GM23338 (cell line): ENCODE data around the gene CCDC97. TPM values are rescaled to one million over a fixed set of nuclear protein-coding genes. Genes with fewer than 3 reads are reported as not detected.
A peak's percentile ranks its signal among the peaks of the same experiment; 100 is the strongest.

Source experiments
- ATAC-seq: fragments of 200-7000 bp; cut with Tn5 transposase; 3 replicates; pipeline ENCODE4 v1.9.1; 2020
- DNase-seq: peaks from one replicate; pipeline ENCODE4 v3.0.0-alpha.2; 2015; ENCODE audit warnings: low spot score
- H2AFZ ChIP-seq: fragments of 200-600 bp; sonication (generic); 2 replicates; pipeline ENCODE4 v1.8.0; 2016; ENCODE audit warnings: antibody characterized with exemption, mild to moderate bottlenecking, moderate library complexity
- H3F3A ChIP-seq: fragments of 200-600 bp; sonication (generic); replicated peaks from 2 replicates; pipeline ENCODE4 v1.8.0; 2017; ENCODE audit warnings: antibody characterized with exemption, mixed run types, low read depth
- H3K27ac ChIP-seq: fragments of 200-600 bp; sonication (generic); 2 replicates; pipeline ENCODE4 v1.6.1; 2016; ENCODE audit warnings: low read depth
- H3K27me3 ChIP-seq: fragments of 200-600 bp; sonication (generic); 2 replicates; pipeline ENCODE4 v1.8.0; 2016; ENCODE audit warnings: mild to moderate bottlenecking, mixed run types, moderate library complexity; ENCODE audit not compliant: insufficient read depth
- H3K36me3 ChIP-seq: fragments of 200-600 bp; sonication (generic); 2 replicates; pipeline ENCODE4 v1.8.0; 2016; ENCODE audit warnings: mild to moderate bottlenecking; ENCODE audit not compliant: insufficient read depth
- H3K4me1 ChIP-seq: fragments of 200-600 bp; sonication (generic); 2 replicates; pipeline ENCODE4 v1.8.0; 2016; ENCODE audit warnings: mild to moderate bottlenecking, moderate library complexity; ENCODE audit not compliant: insufficient read depth
- H3K4me2 ChIP-seq: fragments of 200-600 bp; sonication (generic); 2 replicates; pipeline ENCODE4 v1.7.1; 2017; ENCODE audit warnings: mixed run types
- H3K4me3 ChIP-seq: fragments of 200-600 bp; sonication (generic); 2 replicates; pipeline ENCODE4 v1.6.1; 2016; ENCODE audit warnings: mixed run types
- H3K79me2 ChIP-seq: fragments of 200-600 bp; sonication (generic); replicated peaks from 2 replicates; pipeline ENCODE4 v1.8.0; 2017; ENCODE audit warnings: mild to moderate bottlenecking; ENCODE audit not compliant: insufficient read depth
- H3K9me2 ChIP-seq: fragments of 200-600 bp; sonication (generic); 2 replicates; pipeline ENCODE4 v1.8.0; 2017; ENCODE audit not compliant: insufficient read depth
- H4K20me1 ChIP-seq: fragments of 200-600 bp; sonication (generic); replicated peaks from 2 replicates; pipeline ENCODE4 v1.8.0; 2017; ENCODE audit warnings: mild to moderate bottlenecking; ENCODE audit not compliant: insufficient read depth
- H3K27ac Mint-ChIP-seq: 2 replicates; pipeline ENCODE4 v1.8.0; 2020; ENCODE audit warnings: inconsistent platforms, mild to moderate bottlenecking, moderate library complexity, mixed read lengths
- H3K27me3 Mint-ChIP-seq: 3 replicates; pipeline ENCODE4 v1.8.0; 2022; ENCODE audit warnings: low read depth, mild to moderate bottlenecking, moderate library complexity, mixed read lengths, inconsistent platforms; ENCODE audit not compliant: insufficient read depth, poor library complexity
- H3K36me3 Mint-ChIP-seq: 3 replicates; pipeline ENCODE4 v1.8.0; 2021; ENCODE audit warnings: low read depth, mild to moderate bottlenecking, inconsistent platforms, moderate library complexity, mixed read lengths
- H3K4me1 Mint-ChIP-seq: 3 replicates; pipeline ENCODE4 v1.8.0; 2020; ENCODE audit warnings: mild to moderate bottlenecking, inconsistent platforms, mixed read lengths
- H3K4me3 Mint-ChIP-seq: 3 replicates; pipeline ENCODE4 v1.8.0; 2021; ENCODE audit warnings: moderate library complexity, mild to moderate bottlenecking, inconsistent platforms, mixed read lengths
- H3K9me3 Mint-ChIP-seq: 3 replicates; pipeline ENCODE4 v1.8.0; 2020; ENCODE audit warnings: moderate library complexity, mild to moderate bottlenecking, inconsistent platforms, mixed read lengths
- CREB1 ChIP-seq: fragments of 250-450 bp; sonication (Bioruptor Pico); IDR thresholded peaks from 2 replicates; pipeline ENCODE4 v1.5.0; 2020; ENCODE audit warnings: low read depth, mild to moderate bottlenecking, moderate library complexity
- EZH2 ChIP-seq: fragments of 200-600 bp; sonication (generic); IDR thresholded peaks from one replicate; pipeline ENCODE4 v1.8.0; 2017; ENCODE audit warnings: antibody characterized with exemption, mild to moderate bottlenecking, low read depth; ENCODE audit not compliant: unreplicated experiment
- EZH2phosphoT487 ChIP-seq: fragments of 200-600 bp; sonication (generic); IDR thresholded peaks from one replicate; pipeline ENCODE4 v1.8.1; 2018; ENCODE audit warnings: antibody characterized with exemption; ENCODE audit not compliant: unreplicated experiment
- NANOG ChIP-seq: IDR thresholded peaks from 2 replicates; pipeline ENCODE4 v1.6.1; 2016; ENCODE audit warnings: antibody characterized with exemption, borderline replicate concordance
- STAT1 ChIP-seq: IDR thresholded peaks from one replicate; pipeline ENCODE4 v1.6.1; 2016; ENCODE audit warnings: antibody characterized with exemption; ENCODE audit not compliant: unreplicated experiment
- ZNF114 ChIP-seq: fragments of 250-450 bp; sonication (Bioruptor Pico); IDR thresholded peaks from 2 replicates; pipeline ENCODE4 v1.5.0; 2020; ENCODE audit warnings: mild to moderate bottlenecking, moderate library complexity
- ZNF462 ChIP-seq: fragments of 250-450 bp; sonication (Bioruptor Pico); IDR thresholded peaks from 2 replicates; pipeline ENCODE4 v1.5.0; 2020; ENCODE audit warnings: mild to moderate bottlenecking, moderate library complexity
- polyA plus RNA-seq: library from polyadenylated mRNA; unstranded; fragments of >200 nt; fragmentation: Nextera tagmentation; extraction: Ambion mirVana; gene quantifications from 2 replicates; pipeline ENCODE4 v1.2.1, GENCODE V29; 2016
- total RNA-seq: library from RNA; depleted of rRNA; stranded (reverse); fragments of >200 nt; shearing (Covaris generic); gene quantifications from 2 replicates; pipeline ENCODE4 v1.2.3, GENCODE V29; 2014
- TF ChIP-seq, protein P1 (sequence below): IDR thresholded peaks from 2 replicates; pipeline ENCODE4 v1.6.1; 2016; ENCODE audit warnings: antibody characterized with exemption

The CCDC97 gene
- total and polyA plus RNA-seq, 2 experiments from 2014 or later, result 8.0 to 11.0 TPM

GRCh38 chr19:41321204-41321599 lies 11.2 kb downstream of the CCDC97 start (continued):
- TF ChIP-seq, protein P1, sequence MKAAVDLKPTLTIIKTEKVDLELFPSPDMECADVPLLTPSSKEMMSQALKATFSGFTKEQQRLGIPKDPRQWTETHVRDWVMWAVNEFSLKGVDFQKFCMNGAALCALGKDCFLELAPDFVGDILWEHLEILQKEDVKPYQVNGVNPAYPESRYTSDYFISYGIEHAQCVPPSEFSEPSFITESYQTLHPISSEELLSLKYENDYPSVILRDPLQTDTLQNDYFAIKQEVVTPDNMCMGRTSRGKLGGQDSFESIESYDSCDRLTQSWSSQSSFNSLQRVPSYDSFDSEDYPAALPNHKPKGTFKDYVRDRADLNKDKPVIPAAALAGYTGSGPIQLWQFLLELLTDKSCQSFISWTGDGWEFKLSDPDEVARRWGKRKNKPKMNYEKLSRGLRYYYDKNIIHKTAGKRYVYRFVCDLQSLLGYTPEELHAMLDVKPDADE, result no peak
- TF ChIP-seq NANOG (no peak), EZH2 (no peak), ZNF462 (no peak), ZNF114 (CRISPR knock-in tag) (no peak)

DNA sequence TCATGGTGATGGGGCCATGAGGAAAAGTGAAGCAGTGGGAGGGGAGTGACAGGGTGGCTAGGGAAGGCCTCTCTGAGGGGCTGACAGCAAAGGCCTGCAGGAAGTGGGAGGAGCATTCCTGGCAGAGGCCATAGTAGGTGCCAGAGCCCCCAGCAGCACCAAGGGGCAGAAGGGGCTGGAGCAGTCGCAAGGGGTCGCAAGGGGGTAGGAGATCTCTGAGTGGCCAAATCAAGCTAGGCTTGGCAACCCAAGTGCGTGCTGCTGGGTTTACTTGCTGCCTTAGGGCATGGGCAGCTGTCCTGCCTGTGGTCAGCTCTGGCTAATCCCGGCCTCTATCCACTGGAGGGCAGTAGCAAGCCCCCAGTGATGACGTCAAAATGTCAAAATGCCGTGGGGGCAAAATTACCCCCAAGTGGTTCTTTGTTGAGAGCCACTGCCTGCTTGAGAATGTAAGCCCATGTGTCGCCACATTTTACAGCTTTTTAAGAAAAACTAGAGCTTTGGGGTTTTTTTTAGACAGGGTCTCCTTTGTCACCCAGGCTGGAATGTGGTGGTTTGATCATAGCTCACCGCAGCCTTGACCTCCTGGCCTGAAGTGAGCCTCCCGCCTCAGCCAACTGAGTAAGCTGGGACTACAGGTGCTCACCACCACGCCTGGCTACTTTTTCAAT lies 11.8 kb downstream of the CCDC97 start:
- no peak overlapping the region for H3K4me3 ChIP-seq
- Mint-ChIP-seq H3K4me1 (peaks cover 46% of the 10 kb centered on the region), H3K4me3 (no peak overlapping the region; the same call in 2 of the 3 replicates), H3K36me3 (peaks cover 44% of the 10 kb centered on the region), H3K27ac (peak overlapping the region; percentile 31; the same call in 1 of the 2 replicates), H3K9me3 (peaks cover 3% of the 10 kb centered on the region; the same call in 2 of the 3 replicates), H3K27me3 (peaks cover 25% of the 10 kb centered on the region)
- peaks cover 29% of the 10 kb centered on the region for H3F3A ChIP-seq
- DNase-seq, result peak; percentile 84
- no peaks in the 10 kb centered on the region for H3K27me3 ChIP-seq
- peak; percentile 40 for ATAC-seq
- H3K9me2 ChIP-seq, result no peaks in the 10 kb centered on the region
- H3K4me2 ChIP-seq, result peak overlapping the region; percentile 48; the same call in 1 of the 2 replicates
- H3K79me2 ChIP-seq, result no peaks in the 10 kb centered on the region
- no peaks in the 10 kb centered on the region; the same call in 1 of the 2 replicates for H4K20me1 ChIP-seq
- H3K27ac ChIP-seq, result 0 out of 2 replicates have a peak overlapping the region, but pooled peaks have one; percentile 69
- no peaks in the 10 kb centered on the region for H3K36me3 ChIP-seq
- H3K4me1 ChIP-seq, result peaks cover 42% of the 10 kb centered on the region
- H2AFZ ChIP-seq, result no peak overlapping the region
- no peak for TF ChIP-seq ZNF114 (CRISPR knock-in tag)
- peak; percentile 92 for TF ChIP-seq CREB1 (CRISPR knock-in tag)
- no peak for TF ChIP-seq STAT1
- TF ChIP-seq EZH2phosphoT487, result no peak
- TF ChIP-seq, protein P1, result no peak
